Uterus (tissue), 2 donors: ENCODE data around the gene MEIS3.

Source experiments
- CTCF ChIP-seq, 4 experiments: fragments of 200-600 bp in 2 of 4; fragments of 450-650 bp in 2 of 4; sonication (generic) in 2 of 4; IDR thresholded peaks; one replicate each; pipeline ENCODE4 v1.5.1; 2016 to 2019; ENCODE audit warnings: antibody characterized with exemption in 4 of 4, mild to moderate bottlenecking in 2 of 4, moderate library complexity in 1 of 4
- POLR2A ChIP-seq, 2 donors: fragments of 450-650 bp; IDR thresholded peaks; one replicate each; pipeline ENCODE4 v1.6.1; 2016; ENCODE audit warnings: antibody characterized with exemption in 2 of 2, mild to moderate bottlenecking in 1 of 2, moderate library complexity in 1 of 2

GRCh38 chr19:47418692-47419029 is 666 bp downstream of the MEIS3 start:
- TF ChIP-seq CTCF (IDR thresholded peaks at IDR 0.05) (no peak), POLR2A (IDR thresholded peaks at IDR 0.05) (no peak)
